Activated CD4-positive, CD25-positive, alpha-beta regulatory T cell (primary cell): ENCODE measurements around the gene TACR2.

Source experiments
- DNase-seq, 4 experiments: peaks; one replicate each; lab custom pipeline; 2025; lab: John Stamatoyannopoulos, UW

TACR2 gene

DNA sequence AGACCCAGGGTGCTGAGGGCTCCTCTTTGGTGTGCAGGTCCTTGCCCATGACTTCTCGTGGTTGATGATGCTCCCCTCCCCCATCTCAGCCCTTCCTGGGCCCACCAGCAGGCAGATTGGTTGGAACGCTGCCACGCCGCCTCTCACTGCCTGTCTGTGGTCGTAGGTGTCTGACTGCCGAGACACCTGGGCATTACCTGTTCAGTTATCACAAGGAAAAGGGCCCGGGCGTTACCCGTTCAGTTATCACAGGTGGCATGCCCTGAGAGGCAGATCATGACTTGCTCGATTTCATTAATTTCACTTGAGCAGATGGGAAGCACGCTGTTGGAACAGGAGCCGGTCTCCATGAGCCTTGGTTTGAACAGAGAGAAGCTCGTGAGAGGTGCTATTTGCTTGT is 42.5 kb downstream of the TACR2 start:
- no peak for DNase-seq

DNA sequence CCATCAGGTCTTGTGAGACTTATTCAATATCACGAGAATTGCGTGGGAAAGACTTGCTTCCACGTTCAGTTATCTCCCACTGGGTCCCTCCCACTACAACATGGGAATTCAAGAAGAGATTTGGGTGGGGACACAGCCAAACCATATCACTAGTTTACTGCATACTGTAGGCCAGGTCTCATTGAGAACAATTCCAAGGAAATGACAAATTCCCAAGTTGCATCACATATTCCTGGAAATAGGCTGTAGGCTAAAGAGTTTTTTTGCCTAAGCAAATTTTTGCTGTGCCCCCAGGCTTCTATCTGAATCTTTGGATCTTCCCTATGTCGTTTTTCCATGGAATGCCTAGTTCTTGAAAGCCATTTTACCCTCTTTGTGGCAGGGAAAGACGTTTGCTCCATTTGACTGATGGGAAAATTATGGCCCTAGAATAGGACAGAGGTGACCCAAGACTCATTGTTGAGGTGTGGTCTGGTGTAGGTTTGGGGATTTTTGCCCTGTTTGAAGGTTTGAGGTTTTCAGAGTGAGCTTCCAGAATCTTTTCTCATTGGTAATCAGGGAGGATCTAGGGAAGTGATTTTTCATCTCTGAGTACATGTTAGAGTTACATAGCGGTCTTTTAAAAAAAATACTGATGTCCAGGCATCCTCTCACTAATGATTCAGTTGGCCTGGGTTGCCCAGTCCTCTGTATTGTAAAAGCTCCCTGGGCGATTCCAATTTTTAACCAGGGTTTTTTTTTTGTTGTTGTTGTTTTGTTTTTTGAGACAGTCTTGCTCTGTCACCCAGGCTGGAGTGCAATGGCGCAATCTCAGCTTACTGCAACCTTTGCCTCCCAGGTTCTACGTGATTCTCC is 44.4 kb downstream of the TACR2 start:
- no peak for DNase-seq

DNA sequence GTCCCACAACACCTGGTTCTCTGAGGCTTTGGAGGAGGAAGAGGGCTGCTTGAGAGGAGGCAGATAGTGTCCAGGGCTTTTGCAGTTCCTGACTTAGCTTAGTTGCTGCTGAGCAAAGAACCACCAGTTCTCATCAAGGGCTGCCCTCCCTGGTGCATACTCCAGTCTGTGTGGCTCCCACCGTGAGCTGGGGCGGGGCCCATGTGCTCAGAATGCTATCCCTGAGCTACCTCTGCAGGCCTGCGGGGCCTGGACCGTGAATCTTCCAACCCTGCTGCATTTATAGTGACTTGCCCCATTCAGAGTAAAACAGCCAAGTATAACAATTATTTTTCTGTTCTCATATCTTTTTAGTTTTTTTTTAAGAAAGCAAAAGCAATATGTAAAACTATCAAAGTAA is 49.2 kb downstream of the TACR2 start:
- DNase-seq = no peak

DNA sequence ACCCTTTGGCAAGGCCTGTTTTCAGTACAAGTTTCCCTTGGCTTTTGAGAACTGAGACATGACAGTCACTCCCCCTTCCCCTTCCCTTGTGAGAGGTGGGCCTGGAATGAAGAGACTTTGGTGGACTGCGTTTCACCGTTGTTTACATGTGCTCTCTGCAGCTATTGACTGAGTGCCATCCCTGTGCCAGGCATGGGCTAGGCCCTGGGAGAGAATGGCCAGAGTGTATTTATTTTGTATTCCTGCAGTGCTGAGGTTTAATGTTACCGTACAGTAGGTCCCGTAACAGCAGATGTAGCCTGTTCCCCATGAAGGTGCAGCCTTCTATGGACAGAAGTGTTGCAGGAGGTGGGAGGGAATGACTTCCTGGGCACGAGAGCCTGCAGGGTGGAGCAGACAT is 50.0 kb downstream of the TACR2 start:
- no peak for DNase-seq

DNA sequence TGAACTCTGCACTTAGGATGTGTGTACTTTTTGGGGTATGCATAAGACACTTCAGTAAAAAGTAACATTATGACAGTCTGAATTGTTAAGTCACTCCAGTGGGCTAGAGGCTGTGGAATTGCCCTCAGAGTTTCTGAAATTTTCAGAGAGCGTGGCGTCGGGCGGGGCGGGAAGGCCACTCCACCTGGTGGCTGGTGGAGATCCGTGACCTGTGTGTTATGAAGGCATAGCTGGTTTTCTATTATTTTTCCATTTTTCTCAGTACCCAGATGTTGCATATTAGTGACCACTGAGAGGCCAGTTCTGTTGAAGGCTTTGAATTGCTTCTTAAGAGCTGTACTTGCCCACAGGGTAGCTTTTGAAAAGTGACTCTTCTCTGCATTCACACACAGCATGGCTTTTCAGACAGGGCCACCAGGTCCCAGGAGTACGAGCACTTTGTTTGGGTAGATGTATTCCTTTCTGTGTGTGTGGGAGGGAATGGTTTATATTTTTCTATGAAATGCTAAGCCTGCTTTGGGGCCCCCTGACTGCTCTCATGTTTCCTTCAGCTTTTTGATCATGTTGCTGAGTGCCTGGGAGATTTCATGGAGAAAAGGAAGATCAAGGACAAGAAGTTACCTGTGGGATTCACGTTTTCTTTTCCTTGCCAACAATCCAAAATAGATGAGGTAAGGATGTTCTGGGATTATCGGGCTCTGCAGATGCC is 52.3 kb downstream of the TACR2 start:
- no peak for DNase-seq

DNA sequence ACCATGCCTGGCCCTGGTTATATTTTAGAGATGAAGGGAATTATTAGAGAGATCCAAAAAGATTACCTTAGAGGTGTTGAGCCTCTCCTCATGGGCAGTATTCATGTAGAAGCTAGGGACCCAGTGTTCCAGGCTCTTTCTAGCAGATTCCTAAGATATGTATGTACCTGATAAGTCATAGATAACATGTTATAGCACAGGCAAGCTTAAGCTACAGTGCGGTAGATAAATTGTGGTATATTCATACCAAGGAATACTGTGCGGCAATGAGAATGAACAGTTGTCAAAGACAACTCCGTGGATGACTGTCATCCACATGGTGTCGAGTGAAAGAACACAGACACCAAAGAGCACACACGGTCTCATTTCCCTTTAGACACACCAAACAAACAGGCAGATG is 53.1 kb downstream of the TACR2 start:
- no peak for DNase-seq

DNA sequence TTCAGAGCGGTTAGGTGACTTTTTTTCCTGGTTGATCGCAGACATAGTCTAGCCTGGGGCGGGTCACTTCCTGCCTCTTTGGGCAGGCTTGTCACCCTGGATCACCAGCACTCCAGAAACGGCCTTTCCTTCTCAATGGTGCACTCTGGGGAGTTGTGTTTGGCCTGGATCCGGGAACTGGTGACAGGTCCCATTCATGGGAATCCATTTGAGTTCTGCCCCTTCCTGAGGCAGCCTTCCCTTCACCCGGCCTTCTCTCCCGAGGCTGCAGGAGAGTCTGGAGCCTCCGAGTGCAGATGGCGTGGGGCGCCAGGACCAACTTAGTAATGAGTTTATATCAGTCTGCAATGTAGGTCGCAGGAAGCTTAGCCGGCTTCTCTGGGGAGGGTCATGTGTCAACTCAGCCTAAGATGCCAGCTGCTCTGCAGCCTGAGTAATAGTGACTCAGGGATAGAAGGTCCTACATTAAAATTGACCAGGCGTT is 54.2 kb downstream of the TACR2 start:
- no peak for DNase-seq

DNA sequence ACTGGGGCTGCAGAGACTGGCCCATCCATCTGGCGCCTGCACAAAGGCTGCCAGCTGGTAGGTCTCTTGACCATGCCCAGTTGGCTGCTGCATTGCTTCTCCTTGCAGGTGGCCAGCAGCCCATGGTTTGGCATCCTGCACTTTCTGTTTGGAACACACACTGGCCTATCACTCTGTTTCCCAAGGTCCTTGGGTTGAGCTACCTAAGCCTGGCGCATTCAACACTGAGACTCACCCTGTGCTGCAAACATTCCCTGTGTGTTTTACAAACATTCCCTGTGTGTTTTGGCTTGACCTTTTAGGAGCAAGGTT is 55.5 kb downstream of the TACR2 start:
- no peak for DNase-seq

DNA sequence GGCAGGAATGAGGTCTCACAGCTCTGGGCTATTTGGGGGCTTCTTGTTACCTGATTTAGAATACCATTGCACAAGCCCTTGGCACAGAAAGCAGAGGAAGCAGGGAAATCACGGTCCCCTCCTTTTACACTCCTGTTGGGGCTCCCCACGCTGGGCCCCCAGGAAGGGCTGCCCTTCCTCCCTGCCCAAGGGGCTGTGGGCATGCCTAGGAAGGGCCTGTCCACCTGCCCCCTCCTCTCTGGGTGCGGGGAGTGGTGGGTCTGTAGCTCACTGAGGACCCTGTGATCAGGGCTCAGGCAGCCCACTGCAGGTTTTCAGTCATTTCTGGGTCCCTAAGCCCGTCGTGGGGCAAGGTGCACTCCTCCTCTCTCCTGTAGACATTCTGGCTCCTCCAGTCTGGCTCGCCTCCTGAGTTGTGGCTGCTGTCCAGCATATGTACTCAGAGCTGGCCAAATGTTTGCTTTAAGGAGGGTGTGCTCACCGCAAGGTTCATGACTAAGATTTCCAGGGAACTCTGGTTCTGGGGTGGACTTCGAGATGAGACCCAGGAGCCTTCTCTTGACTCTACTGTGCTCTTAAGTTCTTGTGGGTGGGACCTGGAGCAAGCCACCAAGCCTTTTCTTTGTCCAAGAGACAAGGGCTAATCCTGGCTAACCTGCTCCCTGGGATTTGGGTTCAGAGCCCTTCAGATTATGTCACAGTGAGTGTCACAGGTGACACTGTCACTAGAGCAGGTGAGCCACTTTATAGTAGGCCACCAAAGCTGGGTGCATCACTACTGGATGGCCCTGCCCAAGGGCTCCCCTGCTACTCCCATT is 56.0 kb downstream of the TACR2 start:
- DNase-seq = no peak

DNA sequence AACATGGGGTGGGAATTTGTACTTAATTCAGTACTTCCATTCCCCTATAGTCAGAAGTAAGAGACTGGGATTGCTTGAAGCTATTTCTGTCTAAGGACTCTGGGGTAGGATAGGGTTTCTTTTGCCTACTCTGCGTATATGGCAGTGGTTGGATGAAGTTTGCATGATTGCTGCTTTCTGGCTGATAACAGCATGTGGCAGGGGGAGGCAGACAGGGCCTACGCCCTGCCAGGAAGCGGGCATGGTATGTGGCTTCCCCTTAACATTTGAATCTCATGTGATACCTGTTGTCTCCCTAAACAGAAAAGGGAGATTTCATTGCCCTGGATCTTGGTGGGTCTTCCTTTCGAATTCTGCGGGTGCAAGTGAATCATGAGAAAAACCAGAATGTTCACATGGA is 57.1 kb downstream of the TACR2 start:
- no peak for DNase-seq

DNA sequence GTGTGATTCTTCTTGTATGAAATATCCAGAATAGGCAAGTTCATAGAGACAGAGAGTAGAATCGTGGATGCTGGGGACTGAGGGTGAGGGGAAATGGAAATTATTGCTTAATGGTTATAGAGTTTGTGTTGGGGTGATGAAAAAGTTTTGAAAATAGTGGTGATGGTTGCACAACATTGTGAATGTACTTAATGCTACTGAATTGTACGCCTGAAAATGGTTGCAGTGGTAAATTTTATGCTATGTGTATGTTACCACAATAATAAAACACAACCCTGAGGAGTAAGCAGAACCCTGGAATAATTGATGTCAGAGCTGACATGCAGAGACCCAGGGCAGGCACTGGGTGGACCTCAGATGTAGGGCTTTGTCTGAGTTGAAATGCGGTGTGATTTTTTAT is 57.6 kb downstream of the TACR2 start:
- DNase-seq = no peak

DNA sequence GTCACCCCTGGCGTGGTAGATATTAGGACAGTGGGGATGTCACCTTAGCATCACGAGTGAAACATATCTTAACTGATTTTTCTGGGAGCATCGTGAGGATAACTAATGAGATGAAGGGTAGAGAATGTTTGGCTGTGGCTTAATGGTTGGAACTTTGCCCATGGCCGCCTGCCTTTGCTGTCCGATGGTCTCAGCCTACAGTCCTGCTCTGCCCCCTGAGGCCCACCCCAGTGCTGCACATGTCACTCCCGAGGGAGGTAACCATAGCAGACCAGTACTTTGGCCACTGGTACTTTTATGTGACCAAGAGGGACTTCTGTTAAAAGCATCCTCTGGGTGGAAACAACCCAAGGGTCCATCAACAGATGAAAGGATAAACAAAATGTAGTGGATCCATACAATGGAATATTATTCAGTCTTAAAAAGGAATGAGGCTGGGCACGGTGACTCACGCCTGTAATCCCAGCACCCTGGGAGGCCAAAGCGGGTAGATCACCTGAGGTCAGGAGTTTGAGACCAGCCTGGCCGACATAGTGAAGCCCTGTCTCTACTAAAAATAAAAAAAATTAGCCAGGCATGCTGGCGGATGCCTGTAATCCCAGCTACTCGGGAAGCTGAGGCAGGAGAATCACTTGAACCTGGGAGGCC is 58.4 kb downstream of the TACR2 start:
- DNase-seq = no peak

DNA sequence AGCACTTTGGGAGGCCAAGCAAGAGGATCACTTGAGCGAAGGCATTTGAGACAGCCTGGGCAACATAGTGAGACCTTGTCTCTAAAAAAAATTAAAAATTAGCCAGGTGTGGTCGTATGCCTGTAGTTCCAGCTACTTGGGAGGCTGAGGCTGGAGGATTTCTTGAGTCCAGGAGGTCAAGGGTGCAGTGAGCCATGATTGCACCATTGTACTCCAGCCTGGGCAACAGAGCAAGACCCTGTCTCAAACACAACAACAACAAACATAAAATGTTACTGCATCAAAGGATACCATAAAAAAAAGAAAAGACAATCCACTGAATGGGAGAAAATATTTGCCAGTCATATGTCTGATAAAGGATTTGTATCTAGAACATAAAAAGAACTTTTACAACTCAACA is 60.5 kb downstream of the TACR2 start:
- no peak for DNase-seq

DNA sequence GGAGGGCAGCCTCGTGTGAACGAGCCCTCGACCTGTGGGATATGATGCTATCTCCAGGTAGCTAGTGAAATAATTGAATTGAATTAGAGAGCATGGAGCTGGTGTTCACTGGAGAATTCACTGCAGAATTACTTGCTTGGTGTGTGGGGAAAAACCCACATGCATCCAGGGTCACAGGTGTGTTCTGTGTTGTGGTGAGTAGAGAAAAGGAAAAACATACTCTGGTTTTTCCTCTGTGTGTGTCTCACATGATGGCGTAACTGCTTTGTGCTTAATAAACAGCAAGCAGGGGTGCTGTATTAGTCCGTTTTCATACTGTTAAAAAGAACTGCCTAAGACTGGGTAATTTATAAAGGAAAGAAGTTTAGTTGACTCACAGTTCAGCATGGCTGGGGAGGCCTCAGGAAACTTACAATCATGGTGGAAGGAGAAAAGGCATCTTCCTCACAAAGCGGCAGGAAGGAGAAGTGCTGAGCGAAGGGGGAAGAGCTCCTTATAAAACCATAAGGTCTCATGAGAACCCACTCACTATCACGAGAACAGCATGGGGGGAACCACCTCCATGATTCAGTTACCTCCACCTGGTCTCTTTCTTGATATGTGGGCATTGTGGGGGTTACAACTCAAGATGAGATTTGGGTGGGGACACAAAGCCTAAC is 62.6 kb downstream of the TACR2 start:
- no peak for DNase-seq
